HL-60 (cell line): ENCODE data around the gene TPP2.

Experiments
- DNase-seq, 2 experiments: peaks; one replicate each; pipeline ENCODE4 v3.0.0-alpha.2; 2010 to 2020; ENCODE audit warnings: low read depth in 1 of 2, low spot score in 1 of 2
- H3K27ac ChIP-seq: fragments of 250-450 bp; sonication (Bioruptor Pico); replicated peaks from 2 replicates; pipeline ENCODE4 v1.5.1; 2020; ENCODE audit warnings: mild to moderate bottlenecking, moderate library complexity
- H3K27me3 ChIP-seq: fragments of 250-450 bp; sonication (Bioruptor Pico); 2 replicates; pipeline ENCODE4 v1.5.1; 2021; ENCODE audit warnings: mild to moderate bottlenecking, moderate library complexity; ENCODE audit not compliant: insufficient read depth, poor library complexity, severe bottlenecking
- H3K4me3 ChIP-seq: replicated peaks from 2 replicates; pipeline ENCODE4 v1.5.1; 2011; ENCODE audit warnings: mild to moderate bottlenecking, control low read depth, low read length; ENCODE audit not compliant: insufficient read depth
- GABPA ChIP-seq: IDR thresholded peaks from 2 replicates; pipeline ENCODE4 v1.6.1; 2012; ENCODE audit warnings: low read depth
- POLR2AphosphoS5 ChIP-seq: IDR thresholded peaks from 2 replicates; pipeline ENCODE4 v1.6.1; 2012; ENCODE audit warnings: low read depth
- SPI1 ChIP-seq: IDR thresholded peaks from 2 replicates; pipeline ENCODE4 v1.6.1; 2012; ENCODE audit warnings: low read depth, mild to moderate bottlenecking, borderline replicate concordance
- TF ChIP-seq, protein P1 (sequence below): IDR thresholded peaks from 2 replicates; pipeline ENCODE4 v1.6.1; 2012; ENCODE audit warnings: low read depth; ENCODE audit not compliant: insufficient replicate concordance
- TF ChIP-seq, protein P2 (sequence below): IDR thresholded peaks from one replicate; pipeline ENCODE4 v1.5.1; 2011; ENCODE audit warnings: low read length, control low read depth, inconsistent platforms; ENCODE audit not compliant: insufficient read depth

The TPP2 gene

DNA sequence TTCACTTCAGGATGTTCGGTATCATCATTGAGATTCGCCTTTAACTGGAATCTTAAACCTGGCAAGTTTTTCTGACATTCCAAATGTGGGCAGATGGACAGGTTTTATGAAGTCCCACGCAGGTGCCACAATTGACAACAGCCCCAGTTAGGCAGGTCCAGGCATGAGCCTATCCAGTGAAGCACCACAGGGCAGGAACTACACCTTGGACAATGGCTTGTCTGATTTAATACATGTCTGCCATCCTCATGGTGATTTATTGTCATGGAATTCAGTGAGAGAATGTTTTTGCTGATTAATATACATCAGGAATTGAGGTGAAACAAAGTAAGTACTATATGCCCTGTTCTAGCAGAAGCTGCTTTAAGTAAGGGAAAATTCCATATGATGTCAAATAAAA, 10.2 kb upstream of the TPP2 start:
- no peak for DNase-seq
- Histone ChIP-seq H3K27me3 (no peaks in the 10 kb centered on the region), H3K4me3 (no peak overlapping the region), H3K27ac (no peak overlapping the region)
- TF ChIP-seq GABPA (no peak), SPI1 (no peak), POLR2AphosphoS5 (no peak)
- TF ChIP-seq, protein P1, sequence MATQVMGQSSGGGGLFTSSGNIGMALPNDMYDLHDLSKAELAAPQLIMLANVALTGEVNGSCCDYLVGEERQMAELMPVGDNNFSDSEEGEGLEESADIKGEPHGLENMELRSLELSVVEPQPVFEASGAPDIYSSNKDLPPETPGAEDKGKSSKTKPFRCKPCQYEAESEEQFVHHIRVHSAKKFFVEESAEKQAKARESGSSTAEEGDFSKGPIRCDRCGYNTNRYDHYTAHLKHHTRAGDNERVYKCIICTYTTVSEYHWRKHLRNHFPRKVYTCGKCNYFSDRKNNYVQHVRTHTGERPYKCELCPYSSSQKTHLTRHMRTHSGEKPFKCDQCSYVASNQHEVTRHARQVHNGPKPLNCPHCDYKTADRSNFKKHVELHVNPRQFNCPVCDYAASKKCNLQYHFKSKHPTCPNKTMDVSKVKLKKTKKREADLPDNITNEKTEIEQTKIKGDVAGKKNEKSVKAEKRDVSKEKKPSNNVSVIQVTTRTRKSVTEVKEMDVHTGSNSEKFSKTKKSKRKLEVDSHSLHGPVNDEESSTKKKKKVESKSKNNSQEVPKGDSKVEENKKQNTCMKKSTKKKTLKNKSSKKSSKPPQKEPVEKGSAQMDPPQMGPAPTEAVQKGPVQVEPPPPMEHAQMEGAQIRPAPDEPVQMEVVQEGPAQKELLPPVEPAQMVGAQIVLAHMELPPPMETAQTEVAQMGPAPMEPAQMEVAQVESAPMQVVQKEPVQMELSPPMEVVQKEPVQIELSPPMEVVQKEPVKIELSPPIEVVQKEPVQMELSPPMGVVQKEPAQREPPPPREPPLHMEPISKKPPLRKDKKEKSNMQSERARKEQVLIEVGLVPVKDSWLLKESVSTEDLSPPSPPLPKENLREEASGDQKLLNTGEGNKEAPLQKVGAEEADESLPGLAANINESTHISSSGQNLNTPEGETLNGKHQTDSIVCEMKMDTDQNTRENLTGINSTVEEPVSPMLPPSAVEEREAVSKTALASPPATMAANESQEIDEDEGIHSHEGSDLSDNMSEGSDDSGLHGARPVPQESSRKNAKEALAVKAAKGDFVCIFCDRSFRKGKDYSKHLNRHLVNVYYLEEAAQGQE = no peak
- TF ChIP-seq, protein P2, sequence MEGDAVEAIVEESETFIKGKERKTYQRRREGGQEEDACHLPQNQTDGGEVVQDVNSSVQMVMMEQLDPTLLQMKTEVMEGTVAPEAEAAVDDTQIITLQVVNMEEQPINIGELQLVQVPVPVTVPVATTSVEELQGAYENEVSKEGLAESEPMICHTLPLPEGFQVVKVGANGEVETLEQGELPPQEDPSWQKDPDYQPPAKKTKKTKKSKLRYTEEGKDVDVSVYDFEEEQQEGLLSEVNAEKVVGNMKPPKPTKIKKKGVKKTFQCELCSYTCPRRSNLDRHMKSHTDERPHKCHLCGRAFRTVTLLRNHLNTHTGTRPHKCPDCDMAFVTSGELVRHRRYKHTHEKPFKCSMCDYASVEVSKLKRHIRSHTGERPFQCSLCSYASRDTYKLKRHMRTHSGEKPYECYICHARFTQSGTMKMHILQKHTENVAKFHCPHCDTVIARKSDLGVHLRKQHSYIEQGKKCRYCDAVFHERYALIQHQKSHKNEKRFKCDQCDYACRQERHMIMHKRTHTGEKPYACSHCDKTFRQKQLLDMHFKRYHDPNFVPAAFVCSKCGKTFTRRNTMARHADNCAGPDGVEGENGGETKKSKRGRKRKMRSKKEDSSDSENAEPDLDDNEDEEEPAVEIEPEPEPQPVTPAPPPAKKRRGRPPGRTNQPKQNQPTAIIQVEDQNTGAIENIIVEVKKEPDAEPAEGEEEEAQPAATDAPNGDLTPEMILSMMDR = no peak

DNA sequence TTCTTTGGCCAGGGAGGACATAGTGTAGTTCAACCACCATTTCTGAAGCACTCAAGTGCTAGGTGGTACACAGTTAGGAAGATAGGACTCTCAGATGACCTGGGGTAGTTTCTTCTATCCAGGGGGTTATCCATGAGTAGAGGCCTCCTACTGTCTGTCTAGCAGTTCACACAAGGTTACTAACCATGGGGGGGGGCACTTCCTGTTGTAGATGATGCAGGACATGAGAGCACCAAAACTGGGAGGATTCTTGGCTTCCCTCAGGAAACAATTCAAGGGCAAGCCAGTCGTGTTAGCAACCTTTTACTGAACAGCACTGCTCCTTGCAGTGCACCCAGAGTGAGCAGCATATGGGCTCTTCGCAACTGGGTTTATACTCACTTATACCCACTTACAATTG, 8.9 kb upstream of the TPP2 start:
- Histone ChIP-seq H3K27ac (no peak overlapping the region), H3K27me3 (no peaks in the 10 kb centered on the region), H3K4me3 (no peak overlapping the region)
- no peak for DNase-seq
- TF ChIP-seq, protein P1 = no peak
- TF ChIP-seq, protein P2 = no peak
- TF ChIP-seq SPI1 (no peak), POLR2AphosphoS5 (no peak), GABPA (no peak)

DNA sequence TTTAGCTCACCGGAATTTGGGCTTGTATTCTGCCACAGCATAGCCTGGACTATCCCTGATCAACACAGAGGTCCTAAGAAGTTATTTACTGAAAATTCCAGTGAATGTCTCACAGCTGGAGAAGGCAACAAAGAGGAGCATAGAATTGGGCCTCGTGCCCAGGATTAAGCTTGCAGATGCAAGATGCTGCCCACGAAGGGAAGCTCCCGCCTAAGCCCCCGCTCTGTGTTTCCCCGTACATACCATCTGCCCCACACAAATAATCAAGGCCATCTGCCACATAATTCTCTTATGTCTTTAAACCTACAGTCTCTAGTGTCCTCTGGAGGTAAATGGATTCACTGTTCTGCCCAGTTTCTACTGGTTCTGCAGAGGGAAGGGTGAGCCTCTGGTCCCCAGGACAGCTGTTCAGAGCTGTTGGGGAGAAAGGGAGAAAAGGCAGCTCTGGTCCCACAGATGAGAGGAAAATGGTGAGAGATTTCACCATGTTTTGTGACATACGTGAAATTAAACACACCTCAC, 7.4 kb upstream of the TPP2 start:
- DNase-seq = no peak
- H3K4me3 ChIP-seq = no peak overlapping the region
- H3K27ac ChIP-seq = no peak overlapping the region
- no peaks in the 10 kb centered on the region for H3K27me3 ChIP-seq
- TF ChIP-seq, protein P1 = no peak
- TF ChIP-seq POLR2AphosphoS5 = no peak
- no peak for TF ChIP-seq SPI1
- TF ChIP-seq GABPA = no peak
- TF ChIP-seq, protein P2 = no peak
